Loucy (cell line): Measurements from ENCODE around the gene GRID1.

Experiments used
- H2AFZ ChIP-seq: fragments of 200-600 bp; sonication (generic); 2 replicates; pipeline ENCODE4 v1.6.0; 2016; ENCODE audit warnings: antibody characterized with exemption, mild to moderate bottlenecking, low read length, moderate library complexity
- H3F3A ChIP-seq: fragments of 200-600 bp; 2 replicates; pipeline ENCODE4 v1.6.0; 2016; ENCODE audit warnings: antibody characterized with exemption, low read depth, mild to moderate bottlenecking
- H3K27me3 ChIP-seq: fragments of 200-600 bp; sonication (generic); 2 replicates; pipeline ENCODE4 v1.6.1; 2014; ENCODE audit warnings: low read length, mild to moderate bottlenecking; ENCODE audit not compliant: insufficient read depth, poor library complexity, severe bottlenecking
- H3K36me3 ChIP-seq: fragments of 200-600 bp; sonication (generic); 2 replicates; pipeline ENCODE4 v1.6.1; 2016; ENCODE audit warnings: low read length; ENCODE audit not compliant: insufficient read depth
- H3K4me1 ChIP-seq: fragments of 200-600 bp; sonication (generic); 2 replicates; pipeline ENCODE4 v1.5.1; 2014; ENCODE audit warnings: low read length, mild to moderate bottlenecking; ENCODE audit not compliant: insufficient read depth, poor library complexity, severe bottlenecking
- H3K4me2 ChIP-seq: fragments of 200-600 bp; sonication (generic); 2 replicates; pipeline ENCODE4 v1.6.0; 2014; ENCODE audit warnings: antibody characterized with exemption, low read length, low read depth, mild to moderate bottlenecking; ENCODE audit not compliant: poor library complexity, severe bottlenecking
- H3K4me3 ChIP-seq: fragments of 200-600 bp; sonication (generic); 2 replicates; pipeline ENCODE4 v1.5.1; 2014; ENCODE audit warnings: low read length, mild to moderate bottlenecking, mixed read lengths; ENCODE audit not compliant: poor library complexity, severe bottlenecking
- H3K79me2 ChIP-seq: fragments of 200-600 bp; sonication (generic); 2 replicates; pipeline ENCODE4 v1.6.1; 2014; ENCODE audit warnings: low read length; ENCODE audit not compliant: insufficient read depth
- H3K9ac ChIP-seq: fragments of 200-600 bp; sonication (generic); 2 replicates; pipeline ENCODE4 v1.6.0; 2014; ENCODE audit warnings: mild to moderate bottlenecking, low read depth, low read length, moderate library complexity; ENCODE audit not compliant: poor library complexity, severe bottlenecking
- H3K9me2 ChIP-seq: fragments of 200-600 bp; sonication (generic); replicated peaks from 2 replicates; pipeline ENCODE4 v1.6.1; 2016; ENCODE audit warnings: low read depth, low read length, mixed read lengths
- H3K9me3 ChIP-seq: fragments of 200-600 bp; sonication (generic); 2 replicates; pipeline ENCODE4 v1.6.1; 2014; ENCODE audit warnings: mild to moderate bottlenecking, antibody characterized with exemption, low read length, low read depth; ENCODE audit not compliant: insufficient read depth
- H4K20me1 ChIP-seq: fragments of 200-600 bp; sonication (generic); 2 replicates; pipeline ENCODE4 v1.6.0; 2014; ENCODE audit warnings: antibody characterized with exemption, low read length, mild to moderate bottlenecking; ENCODE audit not compliant: insufficient read depth, poor library complexity, severe bottlenecking
- CTCF ChIP-seq: fragments of 200-600 bp; sonication (generic); conservative IDR thresholded peaks from 2 replicates; pipeline ENCODE4 v1.5.1; 2014; ENCODE audit warnings: mild to moderate bottlenecking, antibody characterized with exemption, low read length
- EZH2phosphoT487 ChIP-seq: fragments of 200-600 bp; IDR thresholded peaks from 2 replicates; pipeline ENCODE4 v1.6.1; 2018; ENCODE audit warnings: antibody characterized with exemption, mild to moderate bottlenecking, moderate library complexity, borderline replicate concordance

GRID1 gene

GRCh38 chr10:86168256-86168655, 198.3 kb downstream of the GRID1 start:
- Histone ChIP-seq H3K4me2 (no peak overlapping the region), H3K79me2 (no peaks in the 10 kb centered on the region), H2AFZ (no peak overlapping the region)

GRCh38 chr10:86167762-86168128, 198.8 kb downstream of the GRID1 start:
- Histone ChIP-seq H3K79me2 (no peaks in the 10 kb centered on the region), H3K36me3 (no peaks in the 10 kb centered on the region), H2AFZ (no peak overlapping the region), H3K4me2 (no peak overlapping the region), H3K4me1 (no peaks in the 10 kb centered on the region), H3K9me2 (no peaks in the 10 kb centered on the region), H3F3A (no peaks in the 10 kb centered on the region), H4K20me1 (no peaks in the 10 kb centered on the region), H3K27me3 (no peaks in the 10 kb centered on the region), H3K9me3 (peaks cover 3% of the 10 kb centered on the region; the same call in 1 of the 2 replicates), H3K9ac (no peak overlapping the region), H3K4me3 (no peak overlapping the region)
- no peak for TF ChIP-seq EZH2phosphoT487
- TF ChIP-seq CTCF: no peak

More at GRCh38 chr10:86168256-86168655, 198.3 kb downstream of the GRID1 start:
- TF ChIP-seq EZH2phosphoT487 (no peak), CTCF (no peak)
- peaks cover 3% of the 10 kb centered on the region; the same call in 1 of the 2 replicates for H3K9me3 ChIP-seq
- no peak overlapping the region for H3K4me3 ChIP-seq
- H3K4me1 ChIP-seq: no peaks in the 10 kb centered on the region
- no peaks in the 10 kb centered on the region for H3K9me2 ChIP-seq
- no peak overlapping the region for H3K9ac ChIP-seq
- no peaks in the 10 kb centered on the region for H3K27me3 ChIP-seq
- no peaks in the 10 kb centered on the region for H3F3A ChIP-seq
- H3K36me3 ChIP-seq: no peaks in the 10 kb centered on the region
- no peaks in the 10 kb centered on the region for H4K20me1 ChIP-seq

GRCh38 chr10:86167121-86167761, 199.4 kb downstream of the GRID1 start:
- no peak overlapping the region for H2AFZ ChIP-seq
- no peaks in the 10 kb centered on the region for H3K9me2 ChIP-seq
- no peaks in the 10 kb centered on the region for H4K20me1 ChIP-seq
- peaks cover 3% of the 10 kb centered on the region; the same call in 1 of the 2 replicates for H3K9me3 ChIP-seq
- H3K4me1 ChIP-seq: no peaks in the 10 kb centered on the region
- no peaks in the 10 kb centered on the region for H3F3A ChIP-seq
- H3K4me2 ChIP-seq: no peak overlapping the region
- H3K27me3 ChIP-seq: no peaks in the 10 kb centered on the region
- TF ChIP-seq CTCF (no peak), EZH2phosphoT487 (no peak)
- H3K9ac ChIP-seq: no peak overlapping the region
- no peaks in the 10 kb centered on the region for H3K36me3 ChIP-seq
- H3K79me2 ChIP-seq: no peaks in the 10 kb centered on the region
- H3K4me3 ChIP-seq: no peak overlapping the region
